ENCODE results near the gene GNG12.

GNG12 gene

DNA sequence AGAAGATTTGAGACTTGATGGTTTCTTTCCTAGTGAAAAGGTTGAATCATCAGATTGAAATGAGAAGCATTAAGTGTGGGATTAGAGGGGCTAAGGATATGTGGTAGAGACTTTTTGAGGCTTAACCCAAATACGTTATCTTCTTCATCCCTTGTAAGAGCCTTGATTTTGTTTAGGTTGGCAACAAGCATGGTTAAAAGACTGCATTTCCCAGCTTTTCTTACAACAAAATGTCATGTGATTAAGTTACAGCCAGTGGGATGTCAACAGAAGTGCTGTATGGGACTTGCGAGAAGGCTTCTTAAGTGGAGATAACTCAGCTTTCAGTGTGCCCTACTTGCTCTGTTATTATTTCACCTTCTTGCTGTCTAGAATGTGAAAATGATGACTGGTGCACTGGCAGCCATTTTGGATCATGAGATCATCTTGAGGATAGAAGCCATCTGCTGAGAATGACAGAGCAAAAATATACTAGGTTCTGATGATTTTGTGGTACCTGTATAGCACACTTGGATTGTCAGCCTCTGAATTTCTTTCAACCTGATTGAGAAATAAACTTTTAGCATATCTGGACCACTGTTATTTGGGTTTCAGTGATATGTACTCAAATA lies 41.3 kb upstream of the GNG12 start:
- Histone ChIP-seq H3K27ac (no peak overlapping the region), H3K9ac (no peak overlapping the region), H3K4me2 (no peak overlapping the region), H3K36me3 (ENCODE audit: insufficient read depth) (no peaks in the 10 kb centered on the region), H4K20me1 (ENCODE audit: insufficient read depth) (no peaks in the 10 kb centered on the region), H3K4me3 (IDR thresholded peaks at IDR 0.05; ENCODE audit: insufficient read depth, low read depth, low read length) (no peak overlapping the region), H3K27me3 (ENCODE audit: insufficient read depth, low read depth) (no peaks in the 10 kb centered on the region), H3K79me2 (ENCODE audit: insufficient read depth, low read depth) (no peaks in the 10 kb centered on the region), H2AFZ (ENCODE audit: low read depth) (no peak overlapping the region), H3K4me1 (ENCODE audit: low read depth, poor library complexity, severe bottlenecking) (no peaks in the 10 kb centered on the region)
- TF ChIP-seq, protein P1, sequence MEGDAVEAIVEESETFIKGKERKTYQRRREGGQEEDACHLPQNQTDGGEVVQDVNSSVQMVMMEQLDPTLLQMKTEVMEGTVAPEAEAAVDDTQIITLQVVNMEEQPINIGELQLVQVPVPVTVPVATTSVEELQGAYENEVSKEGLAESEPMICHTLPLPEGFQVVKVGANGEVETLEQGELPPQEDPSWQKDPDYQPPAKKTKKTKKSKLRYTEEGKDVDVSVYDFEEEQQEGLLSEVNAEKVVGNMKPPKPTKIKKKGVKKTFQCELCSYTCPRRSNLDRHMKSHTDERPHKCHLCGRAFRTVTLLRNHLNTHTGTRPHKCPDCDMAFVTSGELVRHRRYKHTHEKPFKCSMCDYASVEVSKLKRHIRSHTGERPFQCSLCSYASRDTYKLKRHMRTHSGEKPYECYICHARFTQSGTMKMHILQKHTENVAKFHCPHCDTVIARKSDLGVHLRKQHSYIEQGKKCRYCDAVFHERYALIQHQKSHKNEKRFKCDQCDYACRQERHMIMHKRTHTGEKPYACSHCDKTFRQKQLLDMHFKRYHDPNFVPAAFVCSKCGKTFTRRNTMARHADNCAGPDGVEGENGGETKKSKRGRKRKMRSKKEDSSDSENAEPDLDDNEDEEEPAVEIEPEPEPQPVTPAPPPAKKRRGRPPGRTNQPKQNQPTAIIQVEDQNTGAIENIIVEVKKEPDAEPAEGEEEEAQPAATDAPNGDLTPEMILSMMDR (conservative IDR thresholded peaks at IDR 0.05; ENCODE audit: low read depth, low read length), result no peak

DNA sequence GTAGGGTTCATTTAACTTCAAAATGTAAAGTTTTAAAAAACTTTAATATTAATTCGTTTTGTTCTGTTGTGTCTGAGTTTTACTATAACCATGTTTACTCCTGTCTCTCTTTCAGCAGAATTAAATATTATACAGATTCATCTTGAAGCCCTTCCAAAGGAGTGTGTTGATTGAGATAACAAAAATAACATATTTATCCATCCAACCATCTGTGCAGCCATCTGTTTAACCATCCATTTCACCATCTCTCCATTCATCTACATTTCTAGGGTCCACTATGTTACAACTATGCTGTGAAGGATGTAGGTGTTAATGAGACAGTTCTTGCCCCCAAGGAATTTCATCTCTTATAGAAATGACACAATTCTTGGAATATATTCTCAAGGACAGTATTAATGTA lies 36.0 kb upstream of the GNG12 start:
- no peak overlapping the region for H3K4me3 ChIP-seq (IDR thresholded peaks at IDR 0.05; ENCODE audit: insufficient read depth, low read depth, low read length)
- no peak overlapping the region for H3K27ac ChIP-seq
- no peak overlapping the region for H3K9ac ChIP-seq
- no peaks in the 10 kb centered on the region for H4K20me1 ChIP-seq (ENCODE audit: insufficient read depth)
- H3K79me2 ChIP-seq (ENCODE audit: insufficient read depth, low read depth), result no peaks in the 10 kb centered on the region
- H3K27me3 ChIP-seq (ENCODE audit: insufficient read depth, low read depth), result no peaks in the 10 kb centered on the region
- H3K36me3 ChIP-seq (ENCODE audit: insufficient read depth), result no peaks in the 10 kb centered on the region
- H3K4me1 ChIP-seq (ENCODE audit: low read depth, poor library complexity, severe bottlenecking), result no peaks in the 10 kb centered on the region
- H2AFZ ChIP-seq (ENCODE audit: low read depth), result no peak overlapping the region
- TF ChIP-seq, protein P1 (conservative IDR thresholded peaks at IDR 0.05; ENCODE audit: low read depth, low read length), result no peak
- no peak overlapping the region for H3K4me2 ChIP-seq

GRCh38 chr1:67863637-67864036 lies 30.4 kb upstream of the GNG12 start:
- H3K36me3 ChIP-seq (ENCODE audit: insufficient read depth), result no peaks in the 10 kb centered on the region
- H3K27ac ChIP-seq, result no peak overlapping the region
- H3K4me1 ChIP-seq (ENCODE audit: low read depth, poor library complexity, severe bottlenecking), result no peaks in the 10 kb centered on the region
- no peaks in the 10 kb centered on the region for H3K79me2 ChIP-seq (ENCODE audit: insufficient read depth, low read depth)
- H3K4me3 ChIP-seq (IDR thresholded peaks at IDR 0.05; ENCODE audit: insufficient read depth, low read depth, low read length), result no peak overlapping the region
- no peak overlapping the region for H3K4me2 ChIP-seq
- no peaks in the 10 kb centered on the region for H3K27me3 ChIP-seq (ENCODE audit: insufficient read depth, low read depth)
- no peak overlapping the region for H3K9ac ChIP-seq
- TF ChIP-seq, protein P1 (conservative IDR thresholded peaks at IDR 0.05; ENCODE audit: low read depth, low read length), result no peak
- no peaks in the 10 kb centered on the region for H4K20me1 ChIP-seq (ENCODE audit: insufficient read depth)
- H2AFZ ChIP-seq (ENCODE audit: low read depth), result no peak overlapping the region

DNA sequence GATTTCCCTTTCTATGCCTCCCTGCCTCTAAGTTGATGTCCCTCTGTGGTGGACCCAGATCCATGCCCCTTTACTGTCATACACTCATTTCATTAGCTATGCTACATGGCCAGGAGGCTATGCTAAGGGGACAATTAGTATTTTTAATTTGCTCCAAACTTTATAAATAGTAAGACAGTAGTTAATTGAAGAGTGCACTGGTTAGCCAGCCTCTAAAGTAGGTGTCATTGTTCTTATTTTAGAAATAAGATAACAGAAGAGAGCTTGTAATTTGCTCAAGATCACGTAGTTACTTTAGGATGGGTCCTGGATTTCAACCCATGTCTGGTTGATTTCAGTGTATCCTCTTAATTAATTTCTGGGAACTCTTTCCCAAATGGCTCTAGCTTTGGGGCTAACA lies 29.4 kb upstream of the GNG12 start:
- H3K9ac ChIP-seq, result no peak overlapping the region
- TF ChIP-seq, protein P1 (conservative IDR thresholded peaks at IDR 0.05; ENCODE audit: low read depth, low read length), result no peak
- no peak overlapping the region for H3K27ac ChIP-seq
- no peaks in the 10 kb centered on the region for H4K20me1 ChIP-seq (ENCODE audit: insufficient read depth)
- H3K4me1 ChIP-seq (ENCODE audit: low read depth, poor library complexity, severe bottlenecking), result no peaks in the 10 kb centered on the region
- no peaks in the 10 kb centered on the region for H3K27me3 ChIP-seq (ENCODE audit: insufficient read depth, low read depth)
- no peak overlapping the region for H3K4me3 ChIP-seq (IDR thresholded peaks at IDR 0.05; ENCODE audit: insufficient read depth, low read depth, low read length)
- H2AFZ ChIP-seq (ENCODE audit: low read depth), result no peak overlapping the region
- H3K4me2 ChIP-seq, result no peak overlapping the region
- H3K36me3 ChIP-seq (ENCODE audit: insufficient read depth), result no peaks in the 10 kb centered on the region
- H3K79me2 ChIP-seq (ENCODE audit: insufficient read depth, low read depth), result no peaks in the 10 kb centered on the region
